Stomach (tissue), 9 donors: ENCODE data around the gene C5. TPM values are rescaled to one million over a fixed set of nuclear protein-coding genes. Genes with fewer than 3 reads are reported as not detected.

ENCODE experiments used
- DNase-seq, 2 donors: peaks; one replicate each; pipeline versions ENCODE4 v3.0.0 to v3.0.0-alpha.2; 2013 to 2019
- H3K27ac ChIP-seq, 5 donors: fragments of 200-600 bp in 4 of 5; sonication (generic) in 4 of 5; one replicate each; pipeline ENCODE4 v1.5.1; 2013 to 2019; ENCODE audit warnings: mild to moderate bottlenecking in 1 of 5, moderate library complexity in 1 of 5
- H3K27me3 ChIP-seq, 3 donors: fragments of 200-600 bp; sonication (generic); one replicate each; pipeline ENCODE4 v1.5.1; 2017 to 2019; ENCODE audit warnings: mixed run types in 1 of 3
- H3K36me3 ChIP-seq, 4 donors: fragments of 200-600 bp; sonication (generic); 1 replicate in 3 of 4; 2 replicates in 1 of 4; pipeline ENCODE4 v1.5.1; 2016 to 2019
- H3K4me1 ChIP-seq, 4 donors: fragments of 200-600 bp; sonication (generic); one replicate each; pipeline ENCODE4 v1.5.1; 2016 to 2019
- H3K4me3 ChIP-seq, 4 donors: fragments of 200-600 bp; sonication (generic) in 3 of 4; one replicate each; pipeline ENCODE4 v1.5.1; 2016 to 2019; ENCODE audit warnings: mild to moderate bottlenecking in 1 of 4
- H3K9me3 ChIP-seq, 4 donors: fragments of 200-600 bp; sonication (generic); one replicate each; pipeline ENCODE4 v1.5.1; 2016 to 2019
- CTCF ChIP-seq, 7 experiments: fragments of 450-650 bp in 4 of 7; fragments of 200-600 bp in 3 of 7; sonication (generic) in 3 of 7; IDR thresholded peaks; one replicate each; pipeline ENCODE4 v1.5.1; 2016 to 2019; ENCODE audit warnings: antibody characterized with exemption in 7 of 7, control low read depth in 2 of 7, mild to moderate bottlenecking in 1 of 7
- EP300 ChIP-seq: sonication (generic); formaldehyde crosslinking; IDR thresholded peaks from one replicate; pipeline ENCODE4 v1.6.1; 2017; ENCODE audit warnings: antibody characterized with exemption
- POLR2A ChIP-seq, 4 donors: fragments of 450-650 bp; IDR thresholded peaks; one replicate each; pipeline ENCODE4 v1.6.1; 2016; ENCODE audit warnings: antibody characterized with exemption in 4 of 4, control low read depth in 2 of 4, mild to moderate bottlenecking in 1 of 4, moderate library complexity in 1 of 4
- POLR2AphosphoS5 ChIP-seq, 3 donors: sonication (generic); formaldehyde crosslinking; IDR thresholded peaks; one replicate each; pipeline ENCODE4 v1.6.1; 2016; ENCODE audit warnings: antibody characterized with exemption in 3 of 3
- WGBS, 5 donors: extraction: QIAGEN DNeasy Blood & Tissue Kit in 3 of 5; methylation state at CpG; one replicate each; pipeline versions ENCODE4 v1.1.5 to v1.1.7; 2013 to 2018; 5-methylcytosine and 5-hydroxymethylcytosine counted together
- intact Hi-C: fragments of 100-400 bp; cut with DNase I; formaldehyde crosslinking; loops from one replicate; pipeline ENCODE4 v1.15.1; 2023; ENCODE audit warnings: low total_unique reads
- polyA plus RNA-seq, 3 donors: library from polyadenylated mRNA; stranded (reverse); fragments of 200-250 nt; gene quantifications; one replicate each; pipeline ENCODE4 v1.2.3, GENCODE V29; 2013
- total RNA-seq, 5 donors: library from RNA; depleted of rRNA; stranded (reverse); fragments of >200 nt; gene quantifications; one replicate each; pipeline versions ENCODE4 v1.1.0 to v1.2.3, GENCODE V29; 2014 to 2016
- donor health status: healthy with polysubstance abuse.
- donor health status: Bipolar disorder and iron deficiency.
- donor health status: healthy.

C5 gene
- total and polyA plus RNA-seq, 8 donors: 4.0 to 13.4 (median 6.2) TPM

- TF ChIP-seq CTCF (IDR thresholded peaks at IDR 0.05) (no peak), POLR2AphosphoS5 (IDR thresholded peaks at IDR 0.05) (no peak), EP300 (no peak), POLR2A (IDR thresholded peaks at IDR 0.05) (no peak)
- Histone ChIP-seq H3K9me3 (no peaks in the 10 kb centered on the region), H3K4me3 (no peak overlapping the region), H3K27me3 (no peaks in the 10 kb centered on the region), H3K36me3 (no peaks in the 10 kb centered on the region), H3K27ac (no peak overlapping the region), H3K4me1 (peaks cover 0 to 24% (median 12%) of the 10 kb centered on the region in 4 donors)
- intact Hi-C loops: no loop called here
- no peak for DNase-seq
- 72 to 88% (median 73%) methylated on average over 3 of the region's 3 CpGs for WGBS, 5 donors
These were observed 103.8 kb downstream of the C5 start for GRCh38 chr9:120946259-120946658.

- no peak overlapping the region for H3K27ac ChIP-seq
- intact Hi-C loops: no loop called here
- no peak for TF ChIP-seq POLR2A (IDR thresholded peaks at IDR 0.05)
- TF ChIP-seq CTCF (IDR thresholded peaks at IDR 0.05): no peak
- H3K9me3 ChIP-seq: no peaks in the 10 kb centered on the region
- no peak for DNase-seq
- 82 to 100% (median 88%) methylated on average over 3 of the region's 3 CpGs for WGBS, 5 donors
- H3K27me3 ChIP-seq: no peaks in the 10 kb centered on the region
- no peak overlapping the region for H3K4me3 ChIP-seq
- peaks cover 0 to 29% (median 15%) of the 10 kb centered on the region in 4 donors for H3K4me1 ChIP-seq
- no peaks in the 10 kb centered on the region for H3K36me3 ChIP-seq
These were observed 105.1 kb downstream of the C5 start for GRCh38 chr9:120944948-120945347.

- no peak for TF ChIP-seq POLR2A (IDR thresholded peaks at IDR 0.05)
- Histone ChIP-seq H3K27me3 (no peaks in the 10 kb centered on the region), H3K27ac (no peak overlapping the region), H3K4me1 (peaks cover 0 to 29% (median 15%) of the 10 kb centered on the region in 4 donors), H3K36me3 (no peaks in the 10 kb centered on the region), H3K9me3 (no peaks in the 10 kb centered on the region), H3K4me3 (no peak overlapping the region)
- intact Hi-C loops: no loop called here
- DNase-seq: no peak
- WGBS, 5 donors: 64 to 77% (median 70%) methylated on average over 4 of the region's 4 CpGs
These were observed 105.6 kb downstream of the C5 start for GRCh38 chr9:120944434-120944843.

- H3K27ac ChIP-seq: peak overlapping the region in 4 of 5 donors; percentile 59 to 75 (median 64)
- TF ChIP-seq POLR2AphosphoS5 (IDR thresholded peaks at IDR 0.05): peak in 1 of 3 donors; percentile 77
- TF ChIP-seq EP300: peak; percentile 43
- TF ChIP-seq CTCF (IDR thresholded peaks at IDR 0.05): no peak
- intact Hi-C loops: no loop called here
These were observed 107.7 kb downstream of the C5 start for GRCh38 chr9:120942186-120943001.

More at GRCh38 chr9:120942186-120943001, 107.7 kb downstream of the C5 start:
- no peaks in the 10 kb centered on the region for H3K36me3 ChIP-seq
- WGBS, 5 donors: 46 to 56% (median 51%) methylated on average over 8 of the region's 8 CpGs
- no peaks in the 10 kb centered on the region for H3K9me3 ChIP-seq
- no peak overlapping the region for H3K4me3 ChIP-seq
- DNase-seq: peak in 1 of 2 donors; percentile 38
- peaks cover 4 to 34% (median 18%) of the 10 kb centered on the region in 4 donors for H3K4me1 ChIP-seq
- no peaks in the 10 kb centered on the region for H3K27me3 ChIP-seq
